ENCODE data around the gene CSF2. TPM values are rescaled to one million over a fixed set of nuclear protein-coding genes. Genes with fewer than 3 reads are reported as not detected.
"Not testable (repeated sequence)": the region's sequence is repeated elsewhere in the genome, so short reads cannot be mapped to it uniquely, and the experiment has no call there.

Gene CSF2
- total RNA-seq, 1 donor from 2014 or later, result 0.60 TPM

- not testable (repeated sequence) for DNase-seq (ENCODE audit: low read depth)
Measured at GRCh38 chr5:132108495-132108894, 34.9 kb downstream of the CSF2 start.

- DNase-seq (ENCODE audit: low read depth), result not testable (repeated sequence)
Measured at GRCh38 chr5:132108957-132109356, 35.4 kb downstream of the CSF2 start.

GRCh38 chr5:132109494-132110053 lies 36.0 kb downstream of the CSF2 start:
- no peak for DNase-seq (ENCODE audit: low read depth)

- no peak for DNase-seq (ENCODE audit: low read depth)
Measured at GRCh38 chr5:132110195-132110594, 36.6 kb downstream of the CSF2 start.

GRCh38 chr5:132110930-132111329 lies 37.3 kb downstream of the CSF2 start:
- DNase-seq (ENCODE audit: low read depth), result no peak

GRCh38 chr5:132112111-132112510 lies 38.5 kb downstream of the CSF2 start:
- no peak for DNase-seq (ENCODE audit: low read depth)

GRCh38 chr5:132114150-132115121 lies 40.8 kb downstream of the CSF2 start:
- no peak for DNase-seq (ENCODE audit: low read depth)

- DNase-seq (ENCODE audit: low read depth), result no peak
Measured at GRCh38 chr5:132115375-132115774, 41.8 kb downstream of the CSF2 start.

- DNase-seq (ENCODE audit: low read depth), result no peak
Measured at GRCh38 chr5:132116072-132116471, 42.5 kb downstream of the CSF2 start.

GRCh38 chr5:132116909-132117489 lies 43.4 kb downstream of the CSF2 start:
- DNase-seq (ENCODE audit: low read depth), result not testable (repeated sequence)

GRCh38 chr5:132120717-132121116 lies 47.1 kb downstream of the CSF2 start:
- not testable (repeated sequence) for DNase-seq (ENCODE audit: low read depth)

- not testable (repeated sequence) for DNase-seq (ENCODE audit: low read depth)
Measured at GRCh38 chr5:132122971-132123370, 49.4 kb downstream of the CSF2 start.

- not testable (repeated sequence) for DNase-seq (ENCODE audit: low read depth)
Measured at GRCh38 chr5:132123578-132123977, 50.0 kb downstream of the CSF2 start.

Other genes with a start within 250 kb of the CSF2 start
- gene MEIKIN, start 128.1 kb upstream of the CSF2 start, total RNA-seq, result not detected in 2 replicates
- gene ACSL6, start 62.1 kb upstream of the CSF2 start, total RNA-seq, result 0.05 TPM in 1 of 2 replicates, not detected in the other
- not detected in 2 replicates for gene IL3, start 13.1 kb upstream of the CSF2 start, total RNA-seq
- 142 and 441 TPM in 2 replicates for gene P4HA2, start 154.1 kb downstream of the CSF2 start, total RNA-seq
- gene PDLIM4, start 183.9 kb downstream of the CSF2 start, total RNA-seq, result 92.0 and 249 TPM in 2 replicates
- 1.6 and 8.9 TPM in 2 replicates for gene SLC22A4, start 220.6 kb downstream of the CSF2 start, total RNA-seq

Data from renal cortical epithelial cell (primary cell).